Neural cell (in vitro differentiated cells): ENCODE data around the gene TBC1D14. TPM values are rescaled to one million over a fixed set of nuclear protein-coding genes. Genes with fewer than 3 reads are reported as not detected.

Experiments
- H2AFZ ChIP-seq: fragments of 200-600, 300-800 bp; sonication (generic), shearing (Covaris generic); 2 replicates; pipeline ENCODE4 v1.6.0; 2014; ENCODE audit warnings: low read depth, mild to moderate bottlenecking, antibody characterized with exemption, low read length, moderate library complexity
- H3F3A ChIP-seq: fragments of 200-600 bp; shearing (Covaris generic); 2 replicates; pipeline ENCODE4 v1.6.1; 2016; ENCODE audit warnings: mild to moderate bottlenecking, moderate library complexity, mixed read lengths, antibody characterized with exemption, low read length; ENCODE audit not compliant: insufficient read depth, poor library complexity, severe bottlenecking
- H3K27ac ChIP-seq: fragments of 200-600, 300-800 bp; sonication (generic), shearing (Covaris generic); 2 replicates; pipeline ENCODE4 v1.5.1; 2014; ENCODE audit warnings: mild to moderate bottlenecking, low read length, moderate library complexity
- H3K27me3 ChIP-seq: fragments of 300-800, 200-600 bp; sonication (generic), shearing (Covaris generic); 2 replicates; pipeline ENCODE4 v1.6.0; 2014; ENCODE audit warnings: mild to moderate bottlenecking, low read depth, low read length, moderate library complexity; ENCODE audit not compliant: insufficient read depth
- H3K36me3 ChIP-seq: fragments of 300-800, 200-600 bp; sonication (generic), shearing (Covaris generic); 2 replicates; pipeline ENCODE4 v1.5.1; 2014; ENCODE audit warnings: mild to moderate bottlenecking, antibody characterized with exemption, low read length, moderate library complexity; ENCODE audit not compliant: insufficient read depth
- H3K4me2 ChIP-seq: fragments of 300-800, 200-600 bp; sonication (generic), shearing (Covaris generic); 2 replicates; pipeline ENCODE4 v1.6.0; 2014; ENCODE audit warnings: mild to moderate bottlenecking, low read length
- H3K4me3 ChIP-seq: fragments of 300-800, 200-600 bp; sonication (generic), shearing (Covaris generic); 2 replicates; pipeline ENCODE4 v1.5.1; 2014; ENCODE audit warnings: mild to moderate bottlenecking, low read length, moderate library complexity
- H3K79me2 ChIP-seq: fragments of 200-600 bp; shearing (Covaris generic); replicated peaks from 2 replicates; pipeline ENCODE4 v1.6.0; 2014; ENCODE audit warnings: mild to moderate bottlenecking, low read length, moderate library complexity; ENCODE audit not compliant: insufficient read depth
- H3K9ac ChIP-seq: fragments of 300-800, 200-600 bp; sonication (generic), shearing (Covaris generic); 2 replicates; pipeline ENCODE4 v1.6.1; 2016; ENCODE audit warnings: mild to moderate bottlenecking, low read length, mixed read lengths
- H3K9me2 ChIP-seq: fragments of 200-600 bp; shearing (Covaris generic); 2 replicates; pipeline ENCODE4 v1.6.1; 2016; ENCODE audit warnings: mild to moderate bottlenecking, low read length, mixed read lengths; ENCODE audit not compliant: insufficient read depth
- H3K9me3 ChIP-seq: fragments of 200-600, 300-800 bp; sonication (generic), shearing (Covaris generic); 2 replicates; pipeline ENCODE4 v1.6.1; 2016; ENCODE audit warnings: mild to moderate bottlenecking, mixed run types, low read length, moderate library complexity, mixed read lengths
- H4K20me1 ChIP-seq: fragments of 200-600 bp; shearing (Covaris generic); 2 replicates; pipeline ENCODE4 v1.6.1; 2016; ENCODE audit warnings: mild to moderate bottlenecking, mixed run types; ENCODE audit not compliant: insufficient read depth
- EP300 ChIP-seq: fragments of 450-650 bp; conservative IDR thresholded peaks from 2 replicates; pipeline ENCODE4 v1.6.1; 2014; ENCODE audit warnings: antibody characterized with exemption, mild to moderate bottlenecking, moderate library complexity; ENCODE audit not compliant: poor library complexity, severe bottlenecking
- EZH2 ChIP-seq: fragments of 200-600, 300-800 bp; shearing (Covaris generic), sonication (generic); IDR thresholded peaks from 2 replicates; pipeline ENCODE4 v1.6.1; 2014; ENCODE audit warnings: antibody characterized with exemption, low read length, borderline replicate concordance, mild to moderate bottlenecking; ENCODE audit not compliant: insufficient read depth, poor library complexity, severe bottlenecking
- MXI1 ChIP-seq: fragments of 450-650 bp; conservative IDR thresholded peaks from 2 replicates; pipeline ENCODE4 v1.6.1; 2014; ENCODE audit warnings: antibody characterized with exemption, mild to moderate bottlenecking; ENCODE audit not compliant: poor library complexity, severe bottlenecking
- POLR2AphosphoS5 ChIP-seq: IDR thresholded peaks from 2 replicates; pipeline ENCODE4 v1.6.1; 2012
- RAD21 ChIP-seq: fragments of 450-650 bp; conservative IDR thresholded peaks from 2 replicates; pipeline ENCODE4 v1.6.1; 2014; ENCODE audit warnings: antibody characterized with exemption, mild to moderate bottlenecking, moderate library complexity
- SMC3 ChIP-seq: fragments of 450-650 bp; conservative IDR thresholded peaks from 2 replicates; pipeline ENCODE4 v1.6.1; 2014; ENCODE audit warnings: antibody characterized with exemption, mild to moderate bottlenecking, moderate library complexity; ENCODE audit not compliant: poor library complexity
- TAF1 ChIP-seq: IDR thresholded peaks from 2 replicates; pipeline ENCODE4 v1.6.1; 2012; ENCODE audit warnings: low read depth
- polyA plus RNA-seq: library from polyadenylated mRNA; depleted of rRNA; stranded (reverse); fragments of >200 nt; gene quantifications from 2 replicates; pipeline ENCODE4 v1.2.3, GENCODE V29; 2014
- TF ChIP-seq, protein P1 (sequence below): fragments of 450-650 bp; IDR thresholded peaks from 2 replicates; pipeline ENCODE4 v1.5.1; 2014; ENCODE audit warnings: antibody characterized with exemption, mild to moderate bottlenecking, moderate library complexity; ENCODE audit not compliant: poor library complexity, severe bottlenecking
- TF ChIP-seq, protein P2 (sequence below): IDR thresholded peaks from 2 replicates; pipeline ENCODE4 v1.6.1; 2012; ENCODE audit warnings: borderline replicate concordance

Gene TBC1D14
- polyA plus RNA-seq, 1 donor from 2014 or later: 125 TPM

DNA sequence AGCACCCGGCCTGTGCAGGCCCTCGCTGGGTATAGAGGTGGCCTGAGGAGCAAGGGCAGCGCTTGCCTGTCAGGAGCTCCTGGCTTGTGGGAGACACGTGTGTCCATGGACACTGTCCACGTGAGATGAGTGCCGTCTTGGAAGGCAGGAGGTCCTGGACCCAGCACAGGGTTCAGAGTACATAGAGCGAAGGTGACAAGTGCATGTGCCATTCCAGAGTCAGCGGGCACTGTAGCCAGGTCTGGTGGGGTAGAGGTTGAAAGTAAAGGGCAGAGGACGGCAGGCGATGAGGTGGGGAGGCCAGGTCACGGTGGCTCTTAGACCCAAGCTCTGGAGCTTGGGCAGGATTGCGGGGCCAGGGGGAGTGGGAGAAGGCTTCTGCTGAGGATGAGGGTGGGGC is 105.2 kb downstream of the TBC1D14 start:
- Histone ChIP-seq H3K27ac (no peak overlapping the region), H3K27me3 (no peaks in the 10 kb centered on the region), H3K4me3 (no peak overlapping the region), H3K36me3 (no peaks in the 10 kb centered on the region), H3K79me2 (no peaks in the 10 kb centered on the region), H3K9me2 (no peaks in the 10 kb centered on the region), H3K4me2 (no peak overlapping the region), H3K9me3 (no peaks in the 10 kb centered on the region), H3F3A (no peaks in the 10 kb centered on the region), H2AFZ (no peak overlapping the region), H3K9ac (no peak overlapping the region), H4K20me1 (no peaks in the 10 kb centered on the region)
- no peak for TF ChIP-seq TAF1
- no peak for TF ChIP-seq EP300
- no peak for TF ChIP-seq POLR2AphosphoS5
- no peak for TF ChIP-seq RAD21
- TF ChIP-seq, protein P1, sequence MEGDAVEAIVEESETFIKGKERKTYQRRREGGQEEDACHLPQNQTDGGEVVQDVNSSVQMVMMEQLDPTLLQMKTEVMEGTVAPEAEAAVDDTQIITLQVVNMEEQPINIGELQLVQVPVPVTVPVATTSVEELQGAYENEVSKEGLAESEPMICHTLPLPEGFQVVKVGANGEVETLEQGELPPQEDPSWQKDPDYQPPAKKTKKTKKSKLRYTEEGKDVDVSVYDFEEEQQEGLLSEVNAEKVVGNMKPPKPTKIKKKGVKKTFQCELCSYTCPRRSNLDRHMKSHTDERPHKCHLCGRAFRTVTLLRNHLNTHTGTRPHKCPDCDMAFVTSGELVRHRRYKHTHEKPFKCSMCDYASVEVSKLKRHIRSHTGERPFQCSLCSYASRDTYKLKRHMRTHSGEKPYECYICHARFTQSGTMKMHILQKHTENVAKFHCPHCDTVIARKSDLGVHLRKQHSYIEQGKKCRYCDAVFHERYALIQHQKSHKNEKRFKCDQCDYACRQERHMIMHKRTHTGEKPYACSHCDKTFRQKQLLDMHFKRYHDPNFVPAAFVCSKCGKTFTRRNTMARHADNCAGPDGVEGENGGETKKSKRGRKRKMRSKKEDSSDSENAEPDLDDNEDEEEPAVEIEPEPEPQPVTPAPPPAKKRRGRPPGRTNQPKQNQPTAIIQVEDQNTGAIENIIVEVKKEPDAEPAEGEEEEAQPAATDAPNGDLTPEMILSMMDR: no peak
- no peak for TF ChIP-seq EZH2
- TF ChIP-seq SMC3: no peak
- no peak for TF ChIP-seq MXI1
- TF ChIP-seq, protein P2, sequence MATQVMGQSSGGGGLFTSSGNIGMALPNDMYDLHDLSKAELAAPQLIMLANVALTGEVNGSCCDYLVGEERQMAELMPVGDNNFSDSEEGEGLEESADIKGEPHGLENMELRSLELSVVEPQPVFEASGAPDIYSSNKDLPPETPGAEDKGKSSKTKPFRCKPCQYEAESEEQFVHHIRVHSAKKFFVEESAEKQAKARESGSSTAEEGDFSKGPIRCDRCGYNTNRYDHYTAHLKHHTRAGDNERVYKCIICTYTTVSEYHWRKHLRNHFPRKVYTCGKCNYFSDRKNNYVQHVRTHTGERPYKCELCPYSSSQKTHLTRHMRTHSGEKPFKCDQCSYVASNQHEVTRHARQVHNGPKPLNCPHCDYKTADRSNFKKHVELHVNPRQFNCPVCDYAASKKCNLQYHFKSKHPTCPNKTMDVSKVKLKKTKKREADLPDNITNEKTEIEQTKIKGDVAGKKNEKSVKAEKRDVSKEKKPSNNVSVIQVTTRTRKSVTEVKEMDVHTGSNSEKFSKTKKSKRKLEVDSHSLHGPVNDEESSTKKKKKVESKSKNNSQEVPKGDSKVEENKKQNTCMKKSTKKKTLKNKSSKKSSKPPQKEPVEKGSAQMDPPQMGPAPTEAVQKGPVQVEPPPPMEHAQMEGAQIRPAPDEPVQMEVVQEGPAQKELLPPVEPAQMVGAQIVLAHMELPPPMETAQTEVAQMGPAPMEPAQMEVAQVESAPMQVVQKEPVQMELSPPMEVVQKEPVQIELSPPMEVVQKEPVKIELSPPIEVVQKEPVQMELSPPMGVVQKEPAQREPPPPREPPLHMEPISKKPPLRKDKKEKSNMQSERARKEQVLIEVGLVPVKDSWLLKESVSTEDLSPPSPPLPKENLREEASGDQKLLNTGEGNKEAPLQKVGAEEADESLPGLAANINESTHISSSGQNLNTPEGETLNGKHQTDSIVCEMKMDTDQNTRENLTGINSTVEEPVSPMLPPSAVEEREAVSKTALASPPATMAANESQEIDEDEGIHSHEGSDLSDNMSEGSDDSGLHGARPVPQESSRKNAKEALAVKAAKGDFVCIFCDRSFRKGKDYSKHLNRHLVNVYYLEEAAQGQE: no peak

DNA sequence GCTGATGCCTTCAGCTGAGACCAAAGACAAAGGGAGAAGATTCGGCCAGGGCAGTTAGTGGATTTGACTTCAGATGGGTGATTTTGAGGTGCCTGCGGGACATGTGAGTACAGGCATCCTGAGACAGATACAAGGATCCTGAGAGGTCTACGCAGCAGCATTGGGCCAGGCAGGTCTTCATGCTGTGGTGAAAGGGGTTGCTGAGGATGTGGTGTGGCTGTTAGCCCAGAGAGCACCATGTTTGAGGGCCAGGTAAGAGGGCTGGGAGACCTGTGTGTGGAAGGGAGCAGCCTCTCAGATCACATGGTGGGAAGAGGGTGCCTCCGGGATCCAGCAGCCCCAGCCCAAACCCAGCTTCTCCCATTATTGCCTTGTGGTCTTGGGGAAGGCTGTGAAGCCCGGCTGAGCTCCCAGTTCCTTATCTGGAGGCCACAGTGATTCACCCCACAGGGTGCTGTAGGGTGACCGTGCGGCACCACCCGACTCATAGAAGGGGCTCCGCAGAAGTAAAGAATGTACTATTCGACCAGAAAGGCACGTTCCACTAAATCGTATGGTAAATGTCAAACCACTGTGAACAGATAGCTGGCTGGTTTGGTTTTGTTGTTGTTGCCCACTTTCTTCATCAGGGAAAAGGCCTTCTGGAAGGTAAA is 105.9 kb downstream of the TBC1D14 start:
- no peak overlapping the region for H3K4me2 ChIP-seq
- no peaks in the 10 kb centered on the region for H4K20me1 ChIP-seq
- H2AFZ ChIP-seq: no peak overlapping the region
- TF ChIP-seq EP300: no peak
- TF ChIP-seq RAD21: no peak
- no peak for TF ChIP-seq TAF1
- TF ChIP-seq, protein P1: no peak
- no peak for TF ChIP-seq EZH2
- no peak for TF ChIP-seq SMC3
- H3K27ac ChIP-seq: no peak overlapping the region
- no peaks in the 10 kb centered on the region for H3K27me3 ChIP-seq
- H3K9me2 ChIP-seq: no peaks in the 10 kb centered on the region
- no peak overlapping the region for H3K9ac ChIP-seq
- no peaks in the 10 kb centered on the region for H3K9me3 ChIP-seq
- no peaks in the 10 kb centered on the region for H3K79me2 ChIP-seq
- H3K4me3 ChIP-seq: no peak overlapping the region
- no peaks in the 10 kb centered on the region for H3K36me3 ChIP-seq
- no peaks in the 10 kb centered on the region for H3F3A ChIP-seq
